BLaER1 (cell line): ENCODE results near the gene DICER1.

Source experiments
- H3K27ac ChIP-seq: shearing (Covaris generic); formaldehyde crosslinking; 2 replicates; pipeline ENCODE4 v1.8.1; 2022
- H3K27me3 ChIP-seq: shearing (Covaris generic); formaldehyde crosslinking; 2 replicates; pipeline ENCODE4 v1.8.1; 2022
- H3K36me3 ChIP-seq: shearing (Covaris generic); formaldehyde crosslinking; 2 replicates; pipeline ENCODE4 v1.8.1; 2022
- H3K4me1 ChIP-seq: shearing (Covaris generic); formaldehyde crosslinking; 2 replicates; pipeline ENCODE4 v1.8.1; 2022
- H3K4me2 ChIP-seq: shearing (Covaris generic); formaldehyde crosslinking; 2 replicates; pipeline ENCODE4 v1.8.1; 2022
- H3K4me3 ChIP-seq: shearing (Covaris generic); formaldehyde crosslinking; 2 replicates; pipeline ENCODE4 v1.8.1; 2022
- H3K9ac ChIP-seq: shearing (Covaris generic); formaldehyde crosslinking; 2 replicates; pipeline ENCODE4 v1.8.1; 2022
- H3K9me3 ChIP-seq: shearing (Covaris generic); formaldehyde crosslinking; 2 replicates; pipeline ENCODE4 v1.8.1; 2022
- H4K20me1 ChIP-seq: shearing (Covaris generic); formaldehyde crosslinking; 2 replicates; pipeline ENCODE4 v1.8.1; 2022
- Cebpa-rat ChIP-seq: shearing (Covaris generic); IDR thresholded peaks from 2 replicates; pipeline ENCODE4 v1.8.1; 2022

Gene DICER1

GRCh38 chr14:95155045-95155444 is 2.3 kb downstream of the DICER1 start:
- H3K9ac ChIP-seq = peak overlapping the region; percentile 92; the same call in 1 of the 2 replicates
- peak overlapping the region; percentile 84 for H3K4me3 ChIP-seq
- H3K27me3 ChIP-seq = no peaks in the 10 kb centered on the region
- no peaks in the 10 kb centered on the region for H3K36me3 ChIP-seq
- no peak overlapping the region for H3K27ac ChIP-seq
- no peaks in the 10 kb centered on the region for H3K9me3 ChIP-seq
- TF ChIP-seq Cebpa-rat = no peak
- H3K4me2 ChIP-seq = peak overlapping the region; percentile 83
- peaks cover 63% of the 10 kb centered on the region for H4K20me1 ChIP-seq
- peaks cover 65% of the 10 kb centered on the region for H3K4me1 ChIP-seq

GRCh38 chr14:95153866-95154265 is 3.5 kb downstream of the DICER1 start:
- Histone ChIP-seq H3K9me3 (no peaks in the 10 kb centered on the region), H3K27ac (no peak overlapping the region), H3K36me3 (no peaks in the 10 kb centered on the region), H3K9ac (no peak overlapping the region), H3K4me3 (no peak overlapping the region), H3K4me2 (peak overlapping the region; percentile 83), H3K4me1 (peaks cover 76% of the 10 kb centered on the region), H4K20me1 (peaks cover 74% of the 10 kb centered on the region), H3K27me3 (no peaks in the 10 kb centered on the region)
- no peak for TF ChIP-seq Cebpa-rat

GRCh38 chr14:95151561-95151960 is 5.8 kb downstream of the DICER1 start:
- peak overlapping the region; percentile 43 for H3K9ac ChIP-seq
- peaks cover 90% of the 10 kb centered on the region for H3K4me1 ChIP-seq
- peaks cover 94% of the 10 kb centered on the region for H4K20me1 ChIP-seq
- 0 out of 2 replicates have a peak overlapping the region, but pooled peaks have one; percentile 18 for H3K4me3 ChIP-seq
- peak overlapping the region; percentile 32 for H3K27ac ChIP-seq
- H3K27me3 ChIP-seq = no peaks in the 10 kb centered on the region
- no peak for TF ChIP-seq Cebpa-rat
- peaks cover 1% of the 10 kb centered on the region for H3K9me3 ChIP-seq
- peak overlapping the region; percentile 82 for H3K4me2 ChIP-seq
- H3K36me3 ChIP-seq = peaks cover 2% of the 10 kb centered on the region

GRCh38 chr14:95150910-95151309 is 6.4 kb downstream of the DICER1 start:
- Histone ChIP-seq H3K36me3 (peaks cover 8% of the 10 kb centered on the region), H3K4me2 (peak overlapping the region; percentile 82), H3K9ac (no peak overlapping the region), H4K20me1 (peaks cover 89% of the 10 kb centered on the region), H3K4me1 (peaks cover 95% of the 10 kb centered on the region), H3K27me3 (no peaks in the 10 kb centered on the region), H3K27ac (peak overlapping the region; percentile 32; the same call in 1 of the 2 replicates), H3K9me3 (peaks cover 8% of the 10 kb centered on the region), H3K4me3 (0 out of 2 replicates have a peak overlapping the region, but pooled peaks have one; percentile 18)
- no peak for TF ChIP-seq Cebpa-rat

- no peaks in the 10 kb centered on the region for H3K27me3 ChIP-seq
- no peak overlapping the region for H3K4me3 ChIP-seq
- peaks cover 11% of the 10 kb centered on the region for H3K36me3 ChIP-seq
- H3K9me3 ChIP-seq = peaks cover 19% of the 10 kb centered on the region
- TF ChIP-seq Cebpa-rat = no peak
- peak overlapping the region; percentile 82 for H3K4me2 ChIP-seq
- H3K27ac ChIP-seq = 0 out of 2 replicates have a peak overlapping the region, but pooled peaks have one; percentile 15
- peaks cover 78% of the 10 kb centered on the region for H4K20me1 ChIP-seq
- H3K4me1 ChIP-seq = peaks cover 85% of the 10 kb centered on the region
- H3K9ac ChIP-seq = no peak overlapping the region
Measured at GRCh38 chr14:95149441-95149840, 7.9 kb downstream of the DICER1 start.

GRCh38 chr14:95147597-95147996 is 9.7 kb downstream of the DICER1 start:
- H4K20me1 ChIP-seq = peaks cover 76% of the 10 kb centered on the region
- peak overlapping the region; percentile 57 for H3K27ac ChIP-seq

GRCh38 chr14:95146079-95146771 is 11.1 kb downstream of the DICER1 start:
- no peaks in the 10 kb centered on the region for H3K27me3 ChIP-seq
- peaks cover 11% of the 10 kb centered on the region for H3K36me3 ChIP-seq
- H3K9me3 ChIP-seq = peaks cover 19% of the 10 kb centered on the region
- H3K9ac ChIP-seq = no peak overlapping the region
- H3K4me3 ChIP-seq = peak overlapping the region; percentile 1; the same call in 1 of the 2 replicates
- H3K27ac ChIP-seq = 0 out of 2 replicates have a peak overlapping the region, but pooled peaks have one; percentile 47
- H4K20me1 ChIP-seq = peaks cover 70% of the 10 kb centered on the region
- H3K4me1 ChIP-seq = peaks cover 90% of the 10 kb centered on the region
- no peak for TF ChIP-seq Cebpa-rat
- peak overlapping the region; percentile 82 for H3K4me2 ChIP-seq

More at GRCh38 chr14:95147597-95147996, 9.7 kb downstream of the DICER1 start:
- peaks cover 90% of the 10 kb centered on the region for H3K4me1 ChIP-seq
- H3K9ac ChIP-seq = peak overlapping the region; percentile 59; the same call in 1 of the 2 replicates
- peaks cover 11% of the 10 kb centered on the region for H3K36me3 ChIP-seq
- H3K4me2 ChIP-seq = peak overlapping the region; percentile 82
- no peak for TF ChIP-seq Cebpa-rat
- no peaks in the 10 kb centered on the region for H3K27me3 ChIP-seq
- peak overlapping the region; percentile 51 for H3K4me3 ChIP-seq
- H3K9me3 ChIP-seq = peaks cover 19% of the 10 kb centered on the region

GRCh38 chr14:95144849-95145248 is 12.5 kb downstream of the DICER1 start:
- Histone ChIP-seq H3K27me3 (no peaks in the 10 kb centered on the region), H3K4me2 (peak overlapping the region; percentile 63; the same call in 1 of the 2 replicates), H3K9me3 (peaks cover 19% of the 10 kb centered on the region), H4K20me1 (peaks cover 63% of the 10 kb centered on the region), H3K36me3 (peaks cover 11% of the 10 kb centered on the region), H3K27ac (0 out of 2 replicates have a peak overlapping the region, but pooled peaks have one; percentile 32), H3K4me3 (no peak overlapping the region), H3K4me1 (peaks cover 90% of the 10 kb centered on the region), H3K9ac (no peak overlapping the region)
- no peak for TF ChIP-seq Cebpa-rat

- Histone ChIP-seq H3K9me3 (peaks cover 19% of the 10 kb centered on the region), H3K4me3 (peak overlapping the region; percentile 4; the same call in 1 of the 2 replicates), H3K4me2 (peak overlapping the region; percentile 63), H3K27ac (peak overlapping the region; percentile 32; the same call in 1 of the 2 replicates), H3K4me1 (peaks cover 90% of the 10 kb centered on the region), H3K27me3 (no peaks in the 10 kb centered on the region), H3K36me3 (peaks cover 15% of the 10 kb centered on the region), H4K20me1 (peaks cover 64% of the 10 kb centered on the region), H3K9ac (no peak overlapping the region)
- TF ChIP-seq Cebpa-rat = no peak
Measured at GRCh38 chr14:95143808-95144620, 13.3 kb downstream of the DICER1 start.
